GM19099 (cell line): ENCODE results near the gene RLBP1.

Experiments
- POLR2A ChIP-seq: IDR thresholded peaks from 3 replicates; pipeline ENCODE4 v1.6.1; 2011; ENCODE audit warnings: low read depth; ENCODE audit not compliant: insufficient read length; ENCODE audit errors: extremely low read depth

The RLBP1 gene

GRCh38 chr15:89187986-89188514 is 33.3 kb downstream of the RLBP1 start:
- no peak for TF ChIP-seq POLR2A

- no peak for TF ChIP-seq POLR2A
These were observed 33.9 kb downstream of the RLBP1 start for GRCh38 chr15:89187301-89187985.

- no peak for TF ChIP-seq POLR2A
These were observed 34.6 kb downstream of the RLBP1 start for GRCh38 chr15:89186803-89187202.

GRCh38 chr15:89184886-89185526 is 36.4 kb downstream of the RLBP1 start:
- no peak for TF ChIP-seq POLR2A

DNA sequence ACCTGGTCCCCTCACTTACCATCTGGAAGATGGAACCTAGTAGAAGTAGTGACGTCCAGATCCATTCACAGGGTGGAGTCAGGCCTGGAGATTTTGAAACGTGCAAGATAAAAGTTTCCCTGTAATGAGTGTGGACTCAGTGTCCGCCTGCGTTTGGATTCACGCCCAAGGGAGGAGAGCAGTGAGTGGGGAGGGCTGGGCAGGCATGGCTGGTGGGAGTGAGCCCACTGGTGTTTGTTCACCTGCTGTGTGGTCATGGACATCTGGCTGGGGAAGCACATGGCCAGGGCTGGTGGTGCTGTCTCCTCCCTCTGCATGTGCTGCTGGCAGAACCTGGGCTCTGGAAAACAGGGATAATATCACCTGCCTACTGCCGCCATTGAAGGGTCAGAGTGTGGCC is 37.0 kb downstream of the RLBP1 start:
- TF ChIP-seq POLR2A, result no peak

DNA sequence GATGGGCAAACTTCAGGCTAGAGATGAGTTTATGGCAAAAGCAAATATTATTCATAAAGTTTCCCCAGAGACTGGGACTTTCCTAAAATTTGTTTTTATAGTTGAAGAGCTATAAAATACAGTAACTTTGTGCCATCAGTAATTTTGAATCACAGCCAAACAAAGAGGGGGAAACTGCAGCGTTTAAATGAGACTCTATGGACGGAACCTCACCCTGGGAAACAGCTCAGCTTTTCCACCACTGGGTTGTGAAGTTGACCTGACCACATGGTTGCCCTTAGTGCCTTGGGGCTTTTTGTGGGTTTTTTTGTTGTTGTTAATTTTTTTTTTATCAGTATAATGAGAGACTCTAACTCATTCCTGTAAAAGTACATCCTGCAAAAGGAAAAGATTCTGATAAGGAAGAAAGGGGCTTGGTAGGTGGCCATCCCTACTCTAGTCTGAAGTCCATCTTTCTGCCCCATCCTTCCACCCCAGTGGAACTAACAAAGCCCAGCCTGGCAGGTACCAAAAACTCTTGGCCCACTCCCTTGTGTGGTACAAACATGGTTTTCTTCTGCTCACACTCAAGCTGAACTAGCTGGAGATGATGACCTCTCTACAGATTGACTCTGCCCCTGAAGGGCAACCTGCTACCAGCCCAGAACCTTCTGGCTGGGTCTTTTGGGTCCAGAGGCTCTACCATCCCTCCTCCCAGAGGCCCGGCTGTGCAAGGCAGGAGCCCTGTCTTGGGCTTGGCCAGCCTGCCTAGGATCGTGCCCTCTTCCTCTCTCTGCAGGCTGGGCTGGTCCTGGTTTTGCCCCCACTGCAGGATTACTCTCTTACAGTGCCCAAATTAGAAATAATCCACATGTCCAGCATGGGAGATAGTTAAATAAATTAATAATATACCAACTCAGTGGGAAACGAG is 41.2 kb downstream of the RLBP1 start:
- TF ChIP-seq POLR2A, result no peak

DNA sequence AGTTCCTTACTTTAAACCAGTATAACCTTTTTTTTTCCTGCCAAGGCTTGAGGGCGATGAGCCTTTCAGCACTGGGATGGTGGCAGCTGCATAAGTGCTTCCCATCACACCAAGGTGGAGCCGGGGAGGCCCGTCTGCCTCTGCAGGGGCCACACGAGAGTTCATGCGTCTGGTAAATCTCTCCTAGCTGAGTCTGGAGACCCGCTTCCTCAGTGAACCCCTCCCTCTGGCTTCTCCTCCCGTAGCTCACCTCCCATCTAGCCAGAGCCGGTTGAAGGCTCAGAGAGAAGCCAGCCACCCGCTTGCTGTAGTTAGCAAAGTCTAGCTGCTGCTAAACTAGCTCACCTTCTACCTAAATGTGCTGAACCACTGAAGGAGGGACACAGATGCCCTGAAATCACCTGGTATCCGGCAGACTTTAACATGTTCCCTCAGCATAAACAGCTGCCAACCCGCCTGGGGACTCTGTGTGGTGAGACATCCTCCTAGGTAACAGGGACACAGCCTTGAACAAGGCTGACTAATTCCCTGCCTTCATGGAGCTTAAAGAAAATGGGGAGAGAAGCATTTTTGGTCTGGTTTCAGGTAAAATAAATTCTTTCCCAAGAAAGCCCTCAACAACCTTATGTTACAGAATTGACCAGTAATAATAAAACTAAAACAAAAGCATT is 42.9 kb downstream of the RLBP1 start:
- no peak for TF ChIP-seq POLR2A

DNA sequence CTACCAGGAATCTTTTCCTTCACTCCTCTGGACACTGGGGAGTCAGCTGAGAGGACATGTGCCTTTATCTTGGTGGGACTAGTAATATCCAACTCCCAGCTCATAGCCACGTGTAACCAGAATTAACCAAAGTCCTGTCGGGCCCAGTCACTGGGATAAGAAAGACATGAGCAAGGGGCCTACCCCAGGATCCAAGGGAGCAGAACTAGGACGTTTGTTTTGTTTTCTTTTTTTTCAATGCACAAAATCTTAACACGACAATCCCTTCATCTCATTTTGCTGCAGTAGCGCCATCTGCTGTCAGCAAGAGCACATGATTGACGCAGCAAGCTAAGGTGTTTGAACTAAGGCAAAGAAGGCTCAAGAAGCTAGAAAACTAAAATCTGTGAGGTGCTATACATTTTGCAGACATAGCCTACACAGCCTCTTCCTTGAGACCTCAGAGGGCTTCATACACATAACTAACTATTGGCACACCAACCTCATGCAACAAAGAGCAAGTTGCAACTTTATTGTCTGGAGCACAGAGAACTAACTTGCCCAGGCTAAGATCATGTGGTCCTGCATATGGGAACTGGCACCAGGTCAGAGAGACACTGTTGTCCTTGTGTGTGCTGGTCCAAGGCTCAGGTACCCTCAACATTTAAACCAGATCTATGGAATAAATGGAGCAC is 43.6 kb downstream of the RLBP1 start:
- no peak for TF ChIP-seq POLR2A

DNA sequence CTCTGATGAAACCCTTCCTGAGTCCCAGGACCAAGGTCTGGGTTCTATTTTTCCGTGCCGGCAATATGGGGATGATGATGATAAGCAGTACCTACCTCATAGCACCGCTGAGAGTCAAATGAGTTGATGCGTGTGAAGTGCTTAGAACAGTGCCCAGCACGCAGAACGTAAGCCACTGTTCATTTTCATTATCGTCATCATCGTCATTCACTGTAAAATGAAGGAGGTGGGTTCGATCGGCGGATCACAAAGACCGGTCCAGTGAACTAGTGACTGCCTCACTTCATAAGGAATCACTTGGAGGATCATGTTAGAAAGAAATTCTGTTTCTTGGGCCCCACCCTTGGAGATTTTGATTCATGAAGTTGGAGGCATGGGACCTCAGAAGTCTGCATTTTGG is 44.3 kb downstream of the RLBP1 start:
- no peak for TF ChIP-seq POLR2A

DNA sequence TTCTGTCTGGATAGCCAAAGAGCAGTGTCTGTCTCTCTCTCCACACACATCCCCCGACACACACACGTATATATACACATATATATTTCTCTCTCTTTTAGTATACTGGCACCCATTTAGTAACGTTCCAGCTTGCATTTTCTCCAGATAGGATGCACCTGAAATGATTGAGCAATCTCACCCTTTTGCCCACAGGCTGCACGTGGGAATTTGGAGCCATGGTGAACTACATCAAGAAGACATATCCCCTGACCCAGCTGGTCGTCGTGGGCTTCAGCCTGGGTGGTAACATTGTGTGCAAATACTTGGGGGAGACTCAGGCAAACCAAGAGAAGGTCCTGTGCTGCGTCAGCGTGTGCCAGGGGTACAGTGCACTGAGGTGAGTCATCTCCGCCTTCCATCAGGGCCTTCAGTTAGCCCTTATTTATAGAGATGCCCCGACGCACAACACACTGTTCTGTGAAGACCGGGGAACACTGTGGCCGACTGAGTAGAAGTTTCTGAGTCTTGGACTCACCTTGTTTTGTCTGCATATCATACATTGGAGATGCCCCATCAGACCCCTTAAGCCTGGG is 45.7 kb downstream of the RLBP1 start:
- TF ChIP-seq POLR2A, result no peak

DNA sequence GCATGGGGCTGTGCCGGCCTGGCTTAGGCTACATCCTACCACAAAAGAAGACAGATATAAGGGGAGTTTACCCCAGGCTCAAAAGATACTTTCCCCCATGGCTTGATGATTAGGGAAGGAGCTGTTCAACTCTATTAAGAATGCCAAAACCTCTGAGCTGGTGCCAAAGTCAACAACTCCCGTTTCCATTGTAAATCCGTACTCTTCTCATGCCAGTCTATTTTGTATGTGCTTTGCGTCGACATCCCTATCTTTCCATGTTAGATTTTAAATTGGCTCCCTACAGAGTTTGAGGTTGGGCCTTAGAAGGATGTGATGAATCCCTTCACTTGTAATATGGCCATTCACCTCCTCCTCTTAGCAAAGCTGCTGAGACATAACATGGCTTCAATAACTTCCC is 46.9 kb downstream of the RLBP1 start:
- TF ChIP-seq POLR2A, result no peak

GRCh38 chr15:89172921-89173320 is 48.5 kb downstream of the RLBP1 start:
- no peak for TF ChIP-seq POLR2A

DNA sequence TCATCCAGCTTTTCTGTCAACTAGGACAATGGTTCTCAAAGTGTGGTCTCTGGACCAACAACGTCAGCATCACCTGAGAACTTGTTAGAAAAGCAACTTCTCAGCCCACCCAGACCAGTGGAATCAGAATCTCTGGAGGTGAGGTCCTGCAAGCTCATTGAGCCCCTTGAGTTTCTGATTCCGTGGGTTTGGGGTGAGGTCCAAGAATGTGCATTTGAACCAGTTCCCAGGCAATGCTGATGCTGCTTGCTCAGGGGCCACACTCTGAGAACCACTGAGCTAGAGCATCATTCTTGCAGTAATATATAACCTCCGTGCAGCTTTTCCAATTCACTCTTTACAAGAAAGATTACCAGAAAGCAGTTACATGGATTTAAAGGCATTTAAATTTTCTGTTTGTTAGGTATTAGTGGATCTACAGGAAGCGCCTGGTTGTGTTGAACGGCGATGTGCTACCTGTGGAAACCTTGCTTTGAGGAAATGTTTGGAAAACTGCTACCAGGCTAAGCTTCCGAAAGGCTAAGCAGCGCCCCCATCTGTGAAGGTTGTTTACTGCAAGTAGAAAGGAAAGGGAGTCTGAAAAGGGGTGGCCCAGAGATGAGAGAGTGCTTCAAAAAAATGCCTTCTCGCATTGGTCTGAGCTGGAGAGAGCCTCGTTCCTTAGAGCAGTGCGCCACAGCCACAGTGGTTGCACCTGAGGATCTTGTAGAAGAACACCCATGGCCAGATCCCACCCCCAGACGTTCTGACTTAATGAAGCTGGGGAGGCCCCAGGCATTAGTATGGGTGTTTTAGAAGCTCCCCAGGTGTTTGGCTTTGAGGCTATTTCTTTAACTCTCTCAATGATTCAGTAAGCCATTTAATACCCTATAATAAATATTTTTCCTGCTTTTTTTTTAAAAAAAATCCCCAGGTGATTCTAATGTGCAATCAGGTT is 50.0 kb downstream of the RLBP1 start:
- TF ChIP-seq POLR2A, result no peak
